Endothelial cell of umbilical vein (primary cell): Measurements from ENCODE around the gene SNPH. TPM values are rescaled to one million over a fixed set of nuclear protein-coding genes. Genes with fewer than 3 reads are reported as not detected.

ENCODE experiments used
- BruUV-seq: library from RNA; stranded (reverse); fragments of 400-500 nt; replicated peaks from 2 replicates; lab custom pipeline; 2021; lab: Mats Ljungman, UMichigan
- CTCF ChIA-PET: fragments of 300-600, 350-600 bp; sonication (Branson Sonifier 250); formaldehyde crosslinking; loops from one replicate; lab custom pipeline; 2021; ENCODE audit warnings: antibody characterized with exemption, inconsistent platforms; lab: Charles Lee
- POLR2A ChIA-PET: fragments of 300-600, 350-600 bp; sonication (Branson Sonifier 250); formaldehyde crosslinking; loops from one replicate; lab custom pipeline; 2021; ENCODE audit warnings: antibody characterized with exemption, inconsistent platforms; lab: Charles Lee
- DNase-seq: peaks from one replicate; pipeline ENCODE4 v3.0.0-alpha.2; 2011; ENCODE audit warnings: low read depth, low spot score
- FAIRE-seq: peaks from 2 replicates; lab custom pipeline; 2011; peaks lifted over from hg19 to GRCh38; lab: Jason Lieb, UNC
- H2AFZ ChIP-seq: 2 replicates; pipeline ENCODE4 v1.6.0; 2012; ENCODE audit warnings: low read depth, low read length, control low read depth, inconsistent platforms
- H3K27ac ChIP-seq: 2 replicates; pipeline ENCODE4 v1.5.1; 2011; ENCODE audit warnings: low read depth, mild to moderate bottlenecking, control low read depth, low read length, moderate library complexity; ENCODE audit not compliant: insufficient read depth
- H3K27me3 ChIP-seq, 2 experiments: 2 replicates each; pipeline versions ENCODE4 v1.6.0 to v1.6.1; 2011; ENCODE audit warnings: low read length in 2 of 2, mixed read lengths in 1 of 2; ENCODE audit not compliant: control insufficient read depth in 2 of 2, insufficient read depth in 2 of 2
- H3K36me3 ChIP-seq, 2 experiments: 2 replicates in 1 of 2; 3 replicates in 1 of 2; pipeline ENCODE4 v1.5.1; 2011; ENCODE audit warnings: low read length in 2 of 2, mild to moderate bottlenecking in 1 of 2, moderate library complexity in 1 of 2; ENCODE audit not compliant: control insufficient read depth in 2 of 2, insufficient read depth in 2 of 2; ENCODE audit errors: extremely low read depth in 1 of 2
- H3K4me1 ChIP-seq: 3 replicates; pipeline ENCODE4 v1.5.1; 2011; ENCODE audit warnings: mild to moderate bottlenecking, low read length; ENCODE audit not compliant: control insufficient read depth, insufficient read depth; ENCODE audit errors: extremely low read depth
- H3K4me2 ChIP-seq: 2 replicates; pipeline ENCODE4 v1.6.1; 2011; ENCODE audit warnings: low read length, control low read depth, mixed read lengths; ENCODE audit not compliant: insufficient read depth
- H3K4me3 ChIP-seq, 3 experiments: fragments of 200-600 bp in 1 of 3; sonication (generic), shearing (Covaris generic) in 1 of 3; replicated peaks in 1 of 3; 2 replicates each; pipeline ENCODE4 v1.5.1; 2011 to 2016; ENCODE audit warnings: control low read depth in 3 of 3, low read length in 3 of 3, mild to moderate bottlenecking in 2 of 3, inconsistent platforms in 1 of 3, low read depth in 1 of 3, moderate library complexity in 1 of 3; ENCODE audit not compliant: insufficient read depth in 1 of 3
- H3K79me2 ChIP-seq: 2 replicates; pipeline ENCODE4 v1.6.0; 2012; ENCODE audit warnings: low read length, inconsistent platforms; ENCODE audit not compliant: control insufficient read depth, insufficient read depth
- H3K9ac ChIP-seq: replicated peaks from 2 replicates; pipeline ENCODE3; 2011; ENCODE audit warnings: low read length, control low read depth; ENCODE audit not compliant: insufficient read depth; ENCODE audit errors: extremely low read depth
- H3K9me1 ChIP-seq: replicated peaks from 3 replicates; pipeline ENCODE4 v1.6.0; 2011; ENCODE audit warnings: mild to moderate bottlenecking, low read length; ENCODE audit not compliant: control insufficient read depth, insufficient read depth; ENCODE audit errors: extremely low read depth
- H3K9me3 ChIP-seq: replicated peaks from 2 replicates; pipeline ENCODE4 v1.5.1; 2012; ENCODE audit warnings: low read length, inconsistent platforms; ENCODE audit not compliant: control insufficient read depth, insufficient read depth
- H4K20me1 ChIP-seq: replicated peaks from 2 replicates; pipeline ENCODE3; 2011; ENCODE audit warnings: mild to moderate bottlenecking, low read length; ENCODE audit not compliant: control insufficient read depth, insufficient read depth; ENCODE audit errors: extremely low read depth
- EZH2 ChIP-seq: IDR thresholded peaks from 2 replicates; pipeline ENCODE4 v1.6.1; 2012; ENCODE audit warnings: borderline replicate concordance, low read depth, mild to moderate bottlenecking, moderate library complexity, low read length, inconsistent platforms; ENCODE audit not compliant: severe bottlenecking
- FOS ChIP-seq: IDR thresholded peaks from 2 replicates; pipeline ENCODE4 v1.6.1; 2011; ENCODE audit warnings: mild to moderate bottlenecking, low read length, moderate library complexity, borderline replicate concordance; ENCODE audit not compliant: insufficient read depth
- JUN ChIP-seq: IDR thresholded peaks from 2 replicates; pipeline ENCODE4 v1.6.1; 2011; ENCODE audit warnings: borderline replicate concordance, low read depth; ENCODE audit not compliant: insufficient read length, insufficient read depth
- POLR2A ChIP-seq: IDR thresholded peaks from 2 replicates; pipeline ENCODE4 v1.6.1; 2012; ENCODE audit warnings: low read depth, mild to moderate bottlenecking, control low read depth, low read length
- dilution Hi-C: fragments of 300-500 bp; cut with MboI; formaldehyde crosslinking; loops from one replicate; pipeline ENCODE4 v1.15.0; 2019; ENCODE audit warnings: low sequenced_read_pairs; ENCODE audit not compliant: extremely low pct_ligation_motif_present
- intact Hi-C: fragments of 100-400 bp; cut with micrococcal nuclease; formaldehyde crosslinking; loops from one replicate; pipeline ENCODE4 v1.10.0; 2022
- polyA plus RNA-seq, 4 experiments: library from polyadenylated mRNA; depleted of rRNA in 3 of 4; stranded (reverse) in 3 of 4; unstranded in 1 of 4; fragments of >200 nt; gene quantifications; 2 replicates each; pipeline versions ENCODE4 v1.2.1 to v1.2.3, GENCODE V29; 2011 to 2012; ENCODE audit warnings: missing spikeins in 1 of 4
- total RNA-seq: library from RNA; stranded (reverse); gene quantifications from 2 replicates; pipeline ENCODE4 v1.2.3, GENCODE V29; 2021
- TF ChIP-seq, protein P1 (sequence below): IDR thresholded peaks from 2 replicates; pipeline ENCODE4 v1.6.1; 2011; ENCODE audit not compliant: insufficient read depth, insufficient read length

The SNPH gene
- total and polyA plus RNA-seq, 2 donors (not counting 3 experiments of a cell fraction or from before 2014, with no cell fraction given) = 2.3 to 5.5 TPM

DNA sequence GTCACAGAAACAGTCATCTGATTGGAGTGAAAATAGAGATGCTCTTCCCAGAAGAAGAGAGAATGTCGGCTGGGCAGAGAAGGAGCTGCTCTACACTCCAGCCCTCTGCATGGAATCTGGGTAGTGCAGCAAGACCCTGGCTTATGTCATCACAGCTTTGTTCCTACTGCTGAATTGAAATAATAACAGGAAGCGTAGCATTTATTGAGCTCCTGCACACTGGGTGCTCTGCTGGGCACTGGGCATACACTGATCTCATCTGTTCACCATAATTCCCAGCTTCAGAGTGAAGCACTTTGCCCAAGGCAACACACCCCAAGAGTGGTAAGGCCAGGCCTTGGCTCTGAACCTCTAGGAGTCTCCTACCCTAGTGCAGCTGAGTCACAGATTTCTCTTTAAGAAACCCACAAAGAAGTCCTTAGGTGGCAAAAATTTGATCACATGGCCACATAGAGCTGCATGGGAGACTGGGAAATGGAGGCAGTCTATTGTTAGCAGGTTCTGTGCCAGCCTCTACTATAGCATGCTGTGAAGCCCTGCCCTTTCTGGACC, 66.7 kb downstream of the SNPH start:
- Histone ChIP-seq H2AFZ (no peak overlapping the region), H3K4me2 (peak overlapping the region; percentile 14), H3K9me1 (no peaks in the 10 kb centered on the region), H3K9me3 (no peaks in the 10 kb centered on the region), H3K27me3 (no peaks in the 10 kb centered on the region), H3K36me3 (no peaks in the 10 kb centered on the region), H3K4me1 (peaks cover 64% of the 10 kb centered on the region), H3K79me2 (peaks cover 20% of the 10 kb centered on the region), H3K9ac (peak overlapping the region; percentile 32), H3K4me3 (no peak overlapping the region), H4K20me1 (no peaks in the 10 kb centered on the region), H3K27ac (peak overlapping the region; percentile 49)
- no TSS peak for BruUV-seq
- dilution Hi-C loops = no loop called here
- DNase-seq (peak; percentile 73), FAIRE-seq (peak; percentile 93)
- intact Hi-C loops = no loop called here
- POLR2A ChIA-PET = interaction anchor here (0.5 to 1.4 kb wide), 4 partner anchors 9 to 59 kb away, joined by 3 to 11 read pairs (median 6); no protein-coding TSS in a partner anchor
- CTCF ChIA-PET = interaction anchor here (0.8 to 1.6 kb wide), 11 partner anchors 11 to 171 kb away, joined by 3 to 9 read pairs (median 4); partner anchors contain the start of gene NSFL1C
- TF ChIP-seq, protein P1, sequence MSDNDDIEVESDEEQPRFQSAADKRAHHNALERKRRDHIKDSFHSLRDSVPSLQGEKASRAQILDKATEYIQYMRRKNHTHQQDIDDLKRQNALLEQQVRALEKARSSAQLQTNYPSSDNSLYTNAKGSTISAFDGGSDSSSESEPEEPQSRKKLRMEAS = no peak
- TF ChIP-seq FOS = no peak
- no peak for TF ChIP-seq POLR2A
- TF ChIP-seq JUN = peak; percentile 2
- no peak for TF ChIP-seq EZH2
